DMS79 treated with DMSO at 0.1 percent for 48 hours (cell line): ENCODE results near the gene PAPOLA.
"Not testable (repeated sequence)": the region's sequence is repeated elsewhere in the genome, so short reads cannot be mapped to it uniquely, and the experiment has no call there.

Experiments
- DNase-seq: peaks from one replicate; lab custom pipeline; 2025; lab: John Stamatoyannopoulos, UW

The PAPOLA gene

DNA sequence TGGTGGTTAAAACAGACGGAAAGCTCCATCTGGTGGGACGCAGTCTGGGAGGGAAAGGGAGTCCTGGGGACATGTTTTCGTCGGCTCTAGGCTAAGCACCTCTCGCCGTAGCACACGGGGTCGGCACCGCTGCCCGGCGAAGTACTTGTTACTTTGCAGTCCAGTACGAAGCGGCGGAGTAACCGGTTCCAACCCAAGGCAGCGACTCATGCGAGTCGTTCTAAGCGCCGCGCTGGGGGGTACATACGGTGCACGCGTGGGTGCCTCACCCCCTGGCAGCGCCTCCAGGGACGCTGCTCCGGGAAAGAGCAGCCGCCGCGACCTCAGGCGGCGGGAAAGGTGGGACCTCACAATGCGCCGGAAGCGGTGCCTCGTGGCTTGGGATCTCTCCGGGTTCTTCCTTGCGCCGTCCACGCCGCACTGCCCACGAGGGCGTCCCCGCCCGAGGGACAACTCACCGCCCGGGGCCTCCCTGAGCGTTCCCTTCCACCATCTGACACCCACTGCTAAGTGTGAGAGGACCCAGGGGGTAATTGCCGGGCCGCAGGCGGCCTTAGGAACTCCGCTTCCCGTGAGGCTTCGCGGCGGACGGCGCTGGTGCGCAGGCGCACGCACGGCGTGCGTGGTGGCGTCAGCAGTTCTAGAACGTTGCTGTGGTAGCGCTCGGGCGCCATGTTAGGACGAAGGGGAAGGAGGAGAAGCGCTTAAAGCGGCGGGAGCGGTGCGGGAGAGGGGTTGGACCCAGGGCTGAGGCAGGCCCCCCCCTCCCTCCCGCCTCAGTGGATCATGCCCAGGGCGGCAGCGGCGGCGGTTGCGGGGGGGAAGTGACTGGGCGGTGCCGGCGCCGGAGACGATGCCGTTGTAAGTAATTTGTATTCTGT, at the start of gene PAPOLA:
Gene PAPOLA, plus strand, starts transcription at position 643 of the 881 bp plus-strand sequence. Its CDS starts 211 bp downstream, at position 854.
- DNase-seq = peak; percentile 95

DNA sequence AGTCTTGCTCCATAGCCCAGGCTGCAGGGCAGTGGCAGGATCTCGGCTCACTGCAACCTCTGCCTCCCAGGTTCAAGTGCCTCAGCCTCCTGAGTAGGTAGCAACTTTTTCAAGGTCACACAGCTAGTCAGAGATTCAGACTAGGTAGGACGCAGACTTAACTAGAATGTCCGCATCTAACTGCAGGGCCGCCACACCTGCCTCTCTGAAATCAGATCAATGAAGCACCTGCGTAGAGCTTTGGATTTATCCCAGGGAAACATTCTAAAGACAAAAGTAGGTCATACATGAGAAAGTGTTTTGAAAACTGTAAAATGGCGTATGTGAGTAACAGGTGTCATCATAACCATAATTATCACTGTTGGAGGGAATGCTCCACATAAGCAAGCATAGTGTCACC, 49.5 kb upstream of the PAPOLA start:
- no peak for DNase-seq

- DNase-seq = no peak
Observed at GRCh38 chr14:96455588-96455987, 46.6 kb upstream of the PAPOLA start.

GRCh38 chr14:96459851-96460250, 42.3 kb upstream of the PAPOLA start:
- DNase-seq = no peak

DNA sequence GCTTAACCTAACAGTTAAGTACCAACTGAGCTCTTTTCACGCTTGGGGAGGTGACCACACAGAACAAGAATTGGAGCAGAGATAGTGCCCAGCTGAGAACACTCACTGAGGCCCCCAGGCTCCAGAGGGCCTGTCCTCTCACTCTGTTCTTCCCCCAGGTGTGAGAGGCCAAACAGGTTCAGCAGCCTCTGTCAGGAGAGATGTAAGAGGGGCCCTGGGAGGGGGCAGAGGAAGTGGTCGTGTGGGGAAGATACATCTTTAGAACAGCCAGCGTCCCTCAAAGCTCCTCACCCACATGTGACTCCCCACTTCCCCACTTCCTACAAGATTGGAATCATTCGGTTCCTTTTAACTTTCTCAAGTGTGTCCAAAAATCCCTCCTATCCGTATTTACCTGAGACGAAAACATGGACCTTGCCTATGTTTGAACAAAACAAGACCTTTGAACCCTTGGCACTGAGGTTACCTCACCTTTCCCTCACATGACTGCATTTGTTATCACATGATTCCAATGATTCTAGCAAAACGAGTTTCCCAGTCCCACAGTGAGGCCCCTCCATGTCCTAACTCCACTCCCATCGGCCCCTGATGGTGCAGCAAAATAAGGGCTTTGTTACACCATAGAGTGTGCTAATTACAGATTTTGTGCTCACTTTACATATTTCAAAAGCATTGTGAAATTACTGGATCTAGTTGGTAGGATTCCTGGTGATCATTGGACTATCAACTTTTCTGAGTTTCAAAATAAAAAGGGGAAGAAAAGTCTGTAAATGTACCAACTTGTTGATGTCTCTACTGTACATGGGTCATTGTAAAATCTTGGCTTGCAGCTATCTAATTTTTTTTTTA, 40.0 kb upstream of the PAPOLA start:
- peak; percentile 18 for DNase-seq

GRCh38 chr14:96464136-96464535, 38.0 kb upstream of the PAPOLA start:
- DNase-seq = no peak

- no peak for DNase-seq
Observed at GRCh38 chr14:96466918-96467317, 35.3 kb upstream of the PAPOLA start.

DNA sequence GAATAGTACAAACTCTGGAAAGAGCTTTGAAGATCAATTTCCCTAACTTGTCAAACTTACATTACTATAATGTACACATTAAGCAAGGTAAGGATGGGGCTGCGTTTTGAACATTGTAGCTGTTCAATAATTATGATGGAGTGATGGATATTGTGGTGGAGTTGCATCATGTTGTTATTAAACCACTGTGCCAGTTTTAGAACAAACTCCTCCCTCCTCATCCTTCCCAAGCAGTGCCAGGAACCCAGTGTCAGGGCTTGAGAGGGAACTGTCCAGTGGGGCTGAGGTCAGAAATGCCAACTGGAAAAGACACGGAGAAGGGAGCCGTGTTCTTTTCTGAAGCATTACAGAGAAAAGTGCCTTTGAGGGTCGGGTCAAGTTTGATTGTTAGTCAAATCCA, 31.9 kb upstream of the PAPOLA start:
- no peak for DNase-seq

- DNase-seq = not testable (repeated sequence)
Observed at GRCh38 chr14:96470967-96471366, 31.2 kb upstream of the PAPOLA start.

DNA sequence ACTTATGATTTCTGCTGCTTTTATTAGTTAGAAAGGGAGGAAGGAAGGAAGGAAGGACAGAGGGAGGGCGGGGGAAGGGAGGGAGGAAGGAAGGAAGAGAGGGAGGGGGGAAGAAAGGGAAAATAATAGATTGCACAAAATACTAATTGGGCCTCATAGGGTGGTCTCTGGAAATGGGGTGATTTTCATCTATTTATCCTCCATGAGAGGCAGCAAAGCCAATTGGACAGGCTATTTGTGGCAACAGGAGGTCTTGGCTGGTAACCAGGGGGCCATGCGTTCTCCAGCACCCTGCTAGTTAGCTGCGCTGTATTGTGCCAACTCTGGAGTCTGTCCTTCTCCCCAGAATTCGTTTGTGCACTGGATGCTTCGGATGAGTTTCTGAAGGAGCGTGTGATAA, 24.1 kb upstream of the PAPOLA start:
- no peak for DNase-seq

DNA sequence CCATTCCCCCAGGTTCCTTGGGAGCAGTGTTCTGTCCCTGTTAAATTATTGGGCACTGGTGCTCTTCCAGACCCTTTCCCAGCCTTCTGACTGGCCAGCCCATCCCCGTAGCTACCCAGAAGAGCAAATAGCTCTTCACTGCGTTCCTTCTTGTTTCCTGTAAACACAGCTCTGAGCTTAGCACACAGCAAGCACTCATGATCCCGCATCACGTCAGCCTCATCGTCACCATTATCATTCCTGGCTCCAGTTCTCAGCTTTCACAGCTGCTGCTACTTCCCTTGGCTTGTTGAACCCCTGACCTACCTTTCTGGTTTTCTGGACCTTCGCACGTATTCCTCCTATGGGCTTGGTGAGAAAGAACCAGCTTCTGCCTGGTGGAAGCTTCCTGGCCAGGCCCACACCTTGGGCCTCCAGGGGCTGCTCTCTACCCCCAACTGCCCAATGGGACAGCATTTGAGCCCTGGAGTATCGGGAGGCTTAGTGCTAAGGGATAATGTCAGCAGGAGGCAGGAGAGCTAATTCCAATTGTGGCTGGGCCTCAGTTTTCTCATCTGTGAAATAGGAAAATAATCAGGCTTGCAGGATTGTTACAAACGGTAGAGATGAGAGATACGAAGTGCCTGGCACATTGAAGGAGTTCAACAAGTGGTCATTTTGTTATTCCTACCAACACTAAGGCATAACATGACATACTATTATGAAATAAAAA, 22.6 kb upstream of the PAPOLA start:
- DNase-seq = no peak

- DNase-seq = no peak
Observed at GRCh38 chr14:96481731-96482314, 20.4 kb upstream of the PAPOLA start.

DNA sequence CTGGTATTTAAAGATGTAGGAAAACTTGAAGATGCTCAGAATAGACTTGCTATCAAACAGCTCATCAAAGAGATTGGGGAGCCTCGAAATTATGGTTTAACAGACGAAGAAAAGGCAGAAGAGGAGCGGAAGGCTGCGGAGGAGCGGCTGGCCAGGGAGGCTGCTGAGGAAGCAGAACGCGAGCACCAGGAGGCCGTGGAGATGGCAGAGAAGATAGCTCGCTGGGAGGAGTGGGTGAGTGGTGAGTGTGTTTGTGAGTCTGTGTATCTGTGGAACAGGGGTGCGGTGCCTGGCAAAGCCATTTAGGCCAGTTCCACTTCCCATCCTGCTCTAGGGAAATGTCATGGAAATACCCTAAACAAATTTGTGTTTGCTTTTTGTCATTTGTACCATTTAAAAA, 19.2 kb upstream of the PAPOLA start:
- no peak for DNase-seq

DNA sequence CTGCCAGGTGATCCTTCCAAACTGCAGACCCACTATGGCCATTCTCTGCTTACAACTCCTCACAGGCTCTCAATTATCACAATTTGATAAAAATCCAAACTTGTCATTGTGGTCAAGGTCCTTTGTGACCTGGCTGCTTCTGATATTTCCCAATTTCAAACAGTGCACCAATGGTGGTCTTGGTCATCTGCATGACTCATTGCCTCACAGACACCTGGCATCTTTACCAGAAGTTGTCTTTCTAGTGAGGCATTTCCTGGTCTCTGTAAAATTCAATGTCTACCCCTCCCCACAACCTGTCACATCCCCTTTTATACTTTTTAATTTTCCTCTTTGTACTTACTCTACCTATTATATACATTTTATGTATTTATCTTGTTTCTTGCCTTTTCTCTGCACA, 17.8 kb upstream of the PAPOLA start:
- DNase-seq = no peak

DNA sequence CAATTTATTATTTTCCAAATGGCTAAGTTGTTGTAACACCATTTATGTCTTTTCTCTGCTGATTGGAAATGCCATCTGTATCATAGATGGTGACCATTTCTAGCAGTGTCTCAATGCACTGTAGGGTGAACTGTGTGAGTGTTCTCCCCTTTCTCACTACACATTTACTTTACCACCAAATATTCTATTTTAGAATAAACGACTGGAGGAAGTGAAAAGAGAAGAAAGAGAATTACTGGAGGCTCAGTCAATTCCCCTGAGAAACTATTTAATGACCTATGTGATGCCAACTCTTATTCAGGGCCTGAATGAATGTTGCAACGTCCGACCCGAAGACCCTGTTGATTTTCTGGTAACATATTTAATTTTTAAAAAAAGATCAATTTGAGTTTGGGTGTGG, 15.5 kb upstream of the PAPOLA start:
- no peak for DNase-seq

DNA sequence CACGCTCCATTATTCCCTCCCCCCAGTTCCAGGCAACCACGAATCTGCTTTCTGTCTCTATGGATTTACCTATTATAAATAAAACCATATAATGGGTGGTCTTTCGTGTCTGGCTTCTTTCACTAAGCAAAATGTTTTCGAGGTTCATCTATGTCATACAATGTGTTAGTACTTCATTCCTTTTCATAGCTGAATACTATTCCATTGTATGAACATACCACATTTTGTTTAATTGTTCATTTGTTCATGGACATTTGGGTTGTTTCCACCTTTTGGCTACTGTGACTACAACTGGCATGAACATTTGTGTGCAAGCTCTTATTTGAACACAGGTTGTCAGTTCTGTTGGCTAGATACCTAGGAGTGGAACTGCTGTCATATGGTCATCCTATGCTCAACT, 12.9 kb upstream of the PAPOLA start:
- DNase-seq = no peak

- no peak for DNase-seq
Observed at GRCh38 chr14:96493178-96493577, 9.0 kb upstream of the PAPOLA start.

DNA sequence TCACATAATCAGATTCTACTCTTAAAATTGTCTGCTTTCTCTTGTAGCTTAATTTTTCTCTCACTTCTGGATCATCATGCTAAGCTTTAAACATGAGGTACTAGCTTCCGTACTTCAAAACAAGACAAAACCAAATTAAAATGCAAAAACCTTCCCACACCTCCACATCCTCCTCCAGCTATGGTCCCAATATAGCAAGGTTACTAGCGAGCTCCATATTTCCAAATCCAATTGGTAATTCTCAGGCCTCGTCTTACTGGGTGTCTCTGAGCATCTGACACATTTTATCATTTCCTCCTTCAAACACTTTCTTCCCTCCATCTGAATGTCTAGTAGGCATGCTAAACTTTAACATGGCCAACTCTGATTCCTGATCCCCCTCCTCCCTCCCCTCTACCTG, 7.9 kb upstream of the PAPOLA start:
- DNase-seq = no peak

DNA sequence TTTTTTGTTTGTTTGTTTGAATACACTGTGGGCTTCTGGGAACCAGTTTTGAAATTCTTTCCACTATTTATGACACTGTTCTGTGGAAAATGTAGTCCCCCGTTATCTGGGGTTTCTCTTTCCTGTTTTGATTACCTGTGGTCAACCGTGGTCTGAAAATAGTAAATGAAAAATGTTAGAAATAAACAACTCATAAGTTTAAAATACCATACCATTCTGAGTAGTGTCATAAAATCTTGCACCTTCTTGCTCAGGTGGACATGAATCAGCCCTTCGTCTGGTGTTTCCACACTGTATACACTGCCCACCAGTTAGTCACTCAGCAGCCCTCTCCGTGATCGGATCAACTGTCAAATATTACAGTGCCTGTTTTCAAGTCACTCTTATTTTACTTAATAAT, 5.1 kb upstream of the PAPOLA start:
- no peak for DNase-seq

- no peak for DNase-seq
Observed at GRCh38 chr14:96497586-96497985, 4.6 kb upstream of the PAPOLA start.

DNA sequence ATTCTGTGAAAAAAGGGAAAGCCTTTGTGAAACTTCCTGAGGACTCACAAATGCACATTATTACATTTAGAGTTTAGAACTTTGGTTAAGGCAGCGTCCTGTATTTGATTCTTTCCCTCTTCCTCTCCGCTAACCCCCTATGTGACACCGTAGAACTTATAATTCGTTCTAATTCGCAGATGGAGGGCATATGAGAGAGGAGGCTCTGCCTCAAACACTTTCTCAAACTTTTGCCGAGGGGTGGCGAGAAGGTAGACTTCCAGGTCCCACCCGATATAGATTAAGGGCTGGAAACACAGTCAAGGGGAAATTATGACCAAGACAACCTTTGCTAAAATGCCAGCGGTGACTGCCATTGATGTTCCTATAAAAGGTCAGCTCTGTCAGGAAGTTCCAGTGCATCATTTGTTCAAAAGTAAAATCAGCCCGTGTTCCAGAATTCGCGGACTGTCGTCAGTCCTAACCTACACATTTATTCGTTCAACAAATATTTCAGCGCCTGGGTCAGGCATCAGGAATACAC, 904 bp upstream of the PAPOLA start:
- no peak for DNase-seq
